GM08714 (cell line): Measurements from ENCODE around the gene FLYWCH2.
"Not testable (repeated sequence)": the region's sequence is repeated elsewhere in the genome, so short reads cannot be mapped to it uniquely, and the experiment has no call there.

Experiments
- H3K4me3 ChIP-seq: fragments of 200-500 bp; sonication (Bioruptor generic); 2 replicates; pipeline ENCODE4 v1.5.1; 2014; ENCODE audit warnings: mild to moderate bottlenecking, low read length, inconsistent platforms
- ZNF274 ChIP-seq: IDR thresholded peaks from 2 replicates; pipeline ENCODE4 v1.6.1; 2012; ENCODE audit warnings: mild to moderate bottlenecking, low read depth, low read length

The FLYWCH2 gene

DNA sequence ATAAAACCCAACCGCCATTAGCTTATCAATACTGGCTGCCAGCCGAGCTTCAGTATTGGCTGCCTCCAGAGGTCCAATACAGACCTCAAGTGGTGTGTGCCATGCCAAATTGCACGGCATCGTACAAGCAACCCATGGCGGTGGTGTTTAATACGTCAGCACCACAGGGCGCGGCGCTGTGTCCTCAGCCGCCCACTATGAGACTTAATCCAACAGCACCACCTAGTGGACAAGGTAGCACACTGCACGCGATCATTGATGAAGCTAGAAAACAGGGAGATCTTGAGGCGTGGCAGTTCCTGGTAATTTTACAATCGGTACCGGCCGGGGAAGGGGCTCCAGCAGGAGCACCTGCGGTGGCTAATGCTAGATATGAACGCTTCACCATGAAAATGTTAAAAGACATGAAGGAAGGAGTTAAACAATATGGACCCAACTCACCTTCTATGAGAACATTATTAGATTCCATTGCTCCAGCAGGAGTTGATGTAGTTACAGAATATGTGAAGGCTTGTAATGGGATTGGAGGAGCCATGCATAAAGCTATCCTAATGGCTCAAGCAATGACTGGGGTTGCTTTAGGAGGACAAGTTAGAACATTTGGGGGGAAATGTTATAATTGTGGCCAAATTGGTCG, 44.1 kb downstream of the FLYWCH2 start:
- no peak overlapping the region for H3K4me3 ChIP-seq
- TF ChIP-seq ZNF274, result no peak

DNA sequence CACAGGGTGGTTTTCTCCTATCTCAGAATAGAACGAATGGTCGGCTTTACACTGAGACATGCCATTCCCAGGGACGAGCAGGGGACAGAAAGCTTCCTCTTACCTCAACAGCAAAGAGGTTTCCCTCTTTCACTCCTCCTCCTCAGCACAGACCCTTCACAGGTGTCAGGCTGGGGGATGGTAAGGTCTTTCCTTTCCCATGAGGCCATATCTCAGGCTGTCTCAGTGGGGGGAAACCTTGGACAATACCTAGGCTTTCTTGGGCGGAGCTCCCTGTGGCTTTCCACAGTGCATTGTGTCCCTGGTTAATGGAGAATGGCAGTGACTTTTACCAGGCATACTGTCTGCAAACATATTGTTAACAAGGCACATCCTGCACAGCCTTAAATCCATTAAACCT, 45.1 kb downstream of the FLYWCH2 start:
- H3K4me3 ChIP-seq, result not testable (repeated sequence)

- H3K4me3 ChIP-seq, result no peak overlapping the region
Observed at GRCh38 chr16:2928796-2929195, 45.8 kb downstream of the FLYWCH2 start.

GRCh38 chr16:2929693-2930092, 46.7 kb downstream of the FLYWCH2 start:
- TF ChIP-seq ZNF274, result no peak
- no peak overlapping the region for H3K4me3 ChIP-seq

More at GRCh38 chr16:2928796-2929195, 45.8 kb downstream of the FLYWCH2 start:
- TF ChIP-seq ZNF274, result no peak

GRCh38 chr16:2930236-2930635, 47.2 kb downstream of the FLYWCH2 start:
- H3K4me3 ChIP-seq, result no peak overlapping the region
- no peak for TF ChIP-seq ZNF274

GRCh38 chr16:2931231-2931914, 48.4 kb downstream of the FLYWCH2 start:
- not testable (repeated sequence) for H3K4me3 ChIP-seq

GRCh38 chr16:2933136-2933535, 50.1 kb downstream of the FLYWCH2 start:
- H3K4me3 ChIP-seq, result no peak overlapping the region
- TF ChIP-seq ZNF274, result no peak

DNA sequence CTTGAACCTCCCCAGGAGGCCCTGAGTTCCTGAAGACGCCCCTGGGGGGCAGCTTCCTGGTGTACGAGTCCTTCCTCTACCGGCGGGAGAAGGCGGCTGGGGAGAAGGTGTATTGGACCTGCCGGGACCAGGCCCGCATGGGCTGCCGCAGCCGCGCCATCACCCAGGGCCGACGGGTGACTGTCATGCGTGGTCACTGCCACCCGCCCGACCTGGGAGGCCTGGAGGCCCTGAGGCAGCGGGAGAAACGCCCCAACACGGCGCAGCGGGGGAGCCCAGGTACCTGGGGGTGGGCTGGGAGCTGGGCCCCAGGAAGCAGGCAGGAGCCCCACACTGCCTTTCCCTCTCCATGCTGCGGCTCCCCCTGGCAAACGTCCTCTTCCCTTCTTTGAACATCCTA, 50.7 kb downstream of the FLYWCH2 start:
- H3K4me3 ChIP-seq, result no peak overlapping the region
- TF ChIP-seq ZNF274, result no peak

GRCh38 chr16:2934450-2934849, 51.4 kb downstream of the FLYWCH2 start:
- TF ChIP-seq ZNF274, result no peak
- H3K4me3 ChIP-seq, result no peak overlapping the region

DNA sequence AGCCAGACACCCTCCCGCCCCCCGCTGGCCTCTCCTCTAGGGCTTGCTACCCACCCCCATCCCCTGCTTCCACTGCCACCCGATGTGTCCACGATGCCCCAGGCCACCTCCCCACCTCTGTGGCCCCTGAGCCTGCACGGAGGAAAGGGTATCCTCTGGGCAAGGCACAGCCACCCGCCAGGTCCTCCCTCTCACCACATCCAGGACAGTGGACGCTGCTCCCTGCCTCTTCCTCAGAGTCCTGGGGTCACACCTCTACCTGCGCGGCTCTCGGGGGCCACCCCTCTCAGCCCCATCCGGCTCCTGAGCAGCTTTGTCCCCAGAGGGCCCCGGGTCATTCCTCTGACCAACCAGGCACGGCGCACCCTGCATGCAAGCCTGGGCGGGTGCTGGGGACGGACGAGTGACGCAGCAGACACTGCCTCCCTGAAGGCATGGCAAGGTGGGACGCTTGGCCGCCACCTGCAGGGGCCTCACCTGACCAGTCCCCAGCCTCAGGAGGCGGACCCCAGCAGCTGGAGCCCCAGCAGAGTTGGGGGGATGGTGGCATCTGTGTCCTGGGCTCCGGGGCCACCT, 53.5 kb downstream of the FLYWCH2 start:
- no peak for TF ChIP-seq ZNF274
- H3K4me3 ChIP-seq, result no peak overlapping the region

DNA sequence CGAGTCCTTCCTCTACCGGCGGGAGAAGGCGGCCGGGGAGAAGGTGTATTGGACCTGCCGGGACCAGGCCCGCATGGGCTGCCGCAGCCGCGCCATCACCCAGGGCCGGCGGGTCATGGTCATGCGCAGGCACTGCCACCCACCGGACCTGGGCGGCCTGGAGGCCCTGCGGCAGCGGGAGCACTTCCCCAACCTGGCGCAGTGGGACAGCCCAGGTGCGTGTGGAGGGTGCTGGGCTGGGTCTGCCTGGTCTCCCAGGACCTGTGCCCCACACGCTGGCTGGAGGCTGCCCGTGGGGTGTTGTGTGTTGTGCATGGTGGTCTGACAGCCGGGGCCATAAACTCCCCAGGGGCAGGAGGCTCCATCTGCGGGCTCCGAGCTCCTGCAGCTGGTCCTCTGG, 54.2 kb downstream of the FLYWCH2 start:
- no peak overlapping the region for H3K4me3 ChIP-seq
- no peak for TF ChIP-seq ZNF274

DNA sequence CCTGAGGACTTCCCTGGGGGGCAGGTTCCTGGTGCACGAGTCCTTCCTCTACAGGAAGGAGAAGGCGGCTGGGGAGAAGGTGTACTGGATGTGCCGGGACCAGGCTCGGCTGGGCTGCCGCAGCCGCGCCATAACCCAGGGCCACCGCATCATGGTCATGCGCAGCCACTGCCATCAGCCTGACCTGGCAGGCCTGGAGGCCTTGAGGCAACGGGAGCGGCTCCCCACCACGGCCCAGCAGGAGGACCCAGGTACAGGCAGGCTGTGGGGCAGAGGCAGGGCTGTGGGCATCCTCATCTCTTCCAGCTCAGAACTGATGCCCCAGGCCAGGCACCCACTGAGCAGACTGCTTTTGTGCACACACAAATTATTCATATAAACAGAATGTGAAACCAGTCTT, 55.2 kb downstream of the FLYWCH2 start:
- no peak overlapping the region for H3K4me3 ChIP-seq
- no peak for TF ChIP-seq ZNF274

DNA sequence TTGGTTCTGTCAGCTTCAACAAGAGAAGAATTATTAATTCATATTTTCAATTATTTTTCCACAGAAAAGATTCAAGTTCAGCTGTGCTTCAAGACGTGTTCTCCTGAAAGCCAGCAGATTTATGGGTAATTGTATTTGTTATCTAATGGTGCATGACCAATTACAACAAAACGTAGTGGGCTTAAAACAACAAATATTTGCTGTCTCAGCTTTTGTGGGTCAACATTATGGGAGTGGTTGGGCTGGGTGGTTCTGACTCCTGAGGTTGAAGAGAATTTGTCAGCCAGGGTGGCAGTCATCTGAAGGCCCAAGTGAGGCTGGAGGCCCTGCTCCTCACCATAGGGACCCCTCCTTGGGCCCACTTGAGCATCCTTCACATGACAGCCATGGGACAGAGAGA, 57.0 kb downstream of the FLYWCH2 start:
- TF ChIP-seq ZNF274, result no peak
- H3K4me3 ChIP-seq, result no peak overlapping the region

DNA sequence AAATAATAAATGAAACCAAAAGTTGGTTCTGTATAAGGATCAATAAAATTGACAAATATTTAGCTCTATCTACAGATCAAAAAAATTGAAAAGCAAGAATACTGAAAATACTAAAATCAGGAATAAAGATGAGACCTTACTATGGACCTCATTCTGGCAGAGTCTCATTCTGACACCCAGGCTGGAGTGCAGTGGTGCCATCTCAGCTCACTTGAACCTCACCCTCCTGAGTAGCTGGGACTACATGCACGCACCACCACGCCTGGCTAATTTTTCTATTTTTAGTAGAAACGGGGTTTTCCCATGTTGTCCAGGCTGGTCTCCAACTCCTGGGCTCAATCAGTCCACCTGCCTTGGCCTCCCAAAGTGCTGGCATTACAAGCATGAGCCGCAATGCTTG, 59.0 kb downstream of the FLYWCH2 start:
- no peak for TF ChIP-seq ZNF274
- no peak overlapping the region for H3K4me3 ChIP-seq

DNA sequence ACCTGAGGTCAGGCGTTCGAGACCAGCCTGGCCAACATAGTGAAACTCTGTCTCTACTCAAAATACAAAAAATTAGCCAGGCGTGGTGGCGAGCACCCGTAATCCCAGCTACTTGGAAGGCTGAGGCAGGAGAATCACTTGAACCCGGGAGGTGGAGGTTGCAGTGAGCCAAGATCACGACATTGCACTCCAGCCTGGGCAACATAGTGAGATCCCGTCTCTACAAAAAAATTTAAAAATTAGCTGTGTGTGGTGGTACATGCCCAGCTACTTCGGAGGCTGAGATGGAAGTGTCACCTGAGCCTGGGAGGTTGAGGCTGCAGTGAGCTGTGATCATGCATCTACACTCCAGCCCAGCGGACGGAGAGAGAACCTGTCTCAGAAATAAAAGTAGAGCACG, 60.7 kb downstream of the FLYWCH2 start:
- not testable (repeated sequence) for H3K4me3 ChIP-seq

GRCh38 chr16:2946649-2947048, 63.6 kb downstream of the FLYWCH2 start:
- no peak overlapping the region for H3K4me3 ChIP-seq
- TF ChIP-seq ZNF274, result no peak
